Type B pancreatic cell (in vitro differentiated cells): ENCODE results near the gene TIE1. TPM values are rescaled to one million over a fixed set of nuclear protein-coding genes. Genes with fewer than 3 reads are reported as not detected.

Experiments
- DNase-seq: peaks from one replicate; pipeline ENCODE4 v3.0.0; 2021; ENCODE audit warnings: mixed read lengths; ENCODE audit not compliant: unreplicated experiment; ENCODE audit errors: extremely low spot score
- H3K27ac Mint-ChIP-seq: 2 replicates; pipeline ENCODE4 v1.8.0; 2021; ENCODE audit warnings: mild to moderate bottlenecking, mixed read lengths
- H3K27me3 Mint-ChIP-seq: 2 replicates; pipeline ENCODE4 v1.8.0; 2021; ENCODE audit warnings: mixed read lengths
- H3K36me3 Mint-ChIP-seq: 2 replicates; pipeline ENCODE4 v1.8.0; 2021; ENCODE audit warnings: mixed read lengths
- H3K4me1 Mint-ChIP-seq: one replicate; pipeline ENCODE4 v1.8.0; 2021; ENCODE audit warnings: mixed read lengths; ENCODE audit not compliant: unreplicated experiment
- H3K4me3 Mint-ChIP-seq: 2 replicates; pipeline ENCODE4 v1.8.0; 2021; ENCODE audit warnings: mild to moderate bottlenecking, mixed read lengths
- H3K9me3 Mint-ChIP-seq: 2 replicates; pipeline ENCODE4 v1.8.0; 2021; ENCODE audit warnings: mixed read lengths
- CTCF ChIP-seq: fragments of 200-600 bp; sonication (generic); conservative IDR thresholded peaks from 2 replicates; pipeline ENCODE4 v1.5.0; 2021; ENCODE audit warnings: antibody characterized with exemption, mild to moderate bottlenecking
- total RNA-seq: library from RNA; stranded (reverse); gene quantifications from 2 replicates; pipeline ENCODE4 v1.2.1, GENCODE V29; 2021; ENCODE audit warnings: low replicate concordance

The TIE1 gene
- total RNA-seq, 1 donor from 2014 or later, result 1.3 TPM

- no peak for TF ChIP-seq CTCF
- peaks cover 18% of the 10 kb centered on the region for H3K4me1 Mint-ChIP-seq
Observed at GRCh38 chr1:43298055-43298454, 2.7 kb upstream of the TIE1 start.

GRCh38 chr1:43299101-43299500 is 1.7 kb upstream of the TIE1 start:
- Mint-ChIP-seq H3K4me1 (peaks cover 20% of the 10 kb centered on the region), H3K27ac (no peak overlapping the region), H3K36me3 (no peaks in the 10 kb centered on the region), H3K27me3 (peaks cover under 1% of the 10 kb centered on the region), H3K9me3 (no peaks in the 10 kb centered on the region), H3K4me3 (no peak overlapping the region)
- no peak for TF ChIP-seq CTCF
- DNase-seq, result no peak

More at GRCh38 chr1:43298055-43298454, 2.7 kb upstream of the TIE1 start:
- Mint-ChIP-seq H3K27me3 (no peaks in the 10 kb centered on the region), H3K36me3 (no peaks in the 10 kb centered on the region), H3K9me3 (no peaks in the 10 kb centered on the region), H3K4me3 (no peak overlapping the region), H3K27ac (no peak overlapping the region)
- no peak for DNase-seq

GRCh38 chr1:43302201-43302600 is 1.4 kb downstream of the TIE1 start:
- DNase-seq, result no peak
- Mint-ChIP-seq H3K4me3 (no peak overlapping the region), H3K27ac (no peak overlapping the region), H3K4me1 (peaks cover 17% of the 10 kb centered on the region), H3K27me3 (peaks cover 4% of the 10 kb centered on the region), H3K36me3 (no peaks in the 10 kb centered on the region), H3K9me3 (no peaks in the 10 kb centered on the region)
- no peak for TF ChIP-seq CTCF

- H3K4me3 Mint-ChIP-seq, result no peak overlapping the region
- no peaks in the 10 kb centered on the region for H3K9me3 Mint-ChIP-seq
- peaks cover 4% of the 10 kb centered on the region for H3K27me3 Mint-ChIP-seq
- H3K36me3 Mint-ChIP-seq, result no peaks in the 10 kb centered on the region
- H3K27ac Mint-ChIP-seq, result no peak overlapping the region
- H3K4me1 Mint-ChIP-seq, result peaks cover 17% of the 10 kb centered on the region
- no peak for TF ChIP-seq CTCF
- no peak for DNase-seq
Observed at GRCh38 chr1:43302721-43303470, 2.1 kb downstream of the TIE1 start.

GRCh38 chr1:43303471-43304313 is 2.9 kb downstream of the TIE1 start:
- H3K36me3 Mint-ChIP-seq, result no peaks in the 10 kb centered on the region
- H3K27me3 Mint-ChIP-seq, result peaks cover 4% of the 10 kb centered on the region
- H3K27ac Mint-ChIP-seq, result peak overlapping the region; percentile 71
- H3K4me3 Mint-ChIP-seq, result no peak overlapping the region
- H3K4me1 Mint-ChIP-seq, result peaks cover 17% of the 10 kb centered on the region
- TF ChIP-seq CTCF, result no peak
- no peak for DNase-seq
- no peaks in the 10 kb centered on the region for H3K9me3 Mint-ChIP-seq
